DND-41 (cell line): Measurements from ENCODE around the gene DDX17.
A peak's percentile ranks its signal among the peaks of the same experiment; 100 is the strongest.
"Not testable (repeated sequence)": the region's sequence is repeated elsewhere in the genome, so short reads cannot be mapped to it uniquely, and the experiment has no call there.

ENCODE experiments used
- ATAC-seq: fragments of 200-7000 bp; cut with Tn5 transposase; 3 replicates; pipeline ENCODE4 v1.9.1; 2021; ENCODE audit warnings: low read depth; ENCODE audit not compliant: insufficient read depth
- DNase-seq: peaks from one replicate; pipeline ENCODE4 v3.0.0-alpha.2; 2020
- H2AFZ ChIP-seq: 2 replicates; pipeline ENCODE4 v1.6.0; 2012; ENCODE audit warnings: low read depth, low read length
- H3K27ac ChIP-seq: 2 replicates; pipeline ENCODE4 v1.5.1; 2012; ENCODE audit warnings: low read length, inconsistent platforms
- H3K27me3 ChIP-seq: fragments of 200-600 bp; sonication (generic); 2 replicates; pipeline ENCODE4 v1.6.0; 2012; ENCODE audit warnings: low read length, mild to moderate bottlenecking, inconsistent platforms; ENCODE audit not compliant: insufficient read depth, poor library complexity
- H3K36me3 ChIP-seq: 2 replicates; pipeline ENCODE4 v1.5.1; 2012; ENCODE audit warnings: low read length, inconsistent platforms; ENCODE audit not compliant: insufficient read depth
- H3K4me1 ChIP-seq: 2 replicates; pipeline ENCODE4 v1.5.1; 2012; ENCODE audit warnings: mild to moderate bottlenecking, low read length; ENCODE audit not compliant: insufficient read depth
- H3K4me2 ChIP-seq: 2 replicates; pipeline ENCODE4 v1.6.0; 2012; ENCODE audit warnings: mild to moderate bottlenecking, moderate library complexity, low read length, inconsistent platforms; ENCODE audit not compliant: insufficient read depth
- H3K4me3 ChIP-seq, 2 experiments: fragments of 200-600 bp in 1 of 2; shearing (Covaris generic) in 1 of 2; 2 replicates each; pipeline ENCODE4 v1.5.1; 2012 to 2016; ENCODE audit warnings: inconsistent platforms in 2 of 2, low read length in 2 of 2, mild to moderate bottlenecking in 2 of 2, low read depth in 1 of 2, moderate library complexity in 1 of 2
- H3K79me2 ChIP-seq: 2 replicates; pipeline ENCODE4 v1.6.0; 2012; ENCODE audit warnings: low read length, inconsistent platforms; ENCODE audit not compliant: insufficient read depth
- H3K9ac ChIP-seq: 2 replicates; pipeline ENCODE4 v1.6.0; 2012; ENCODE audit warnings: low read depth, mild to moderate bottlenecking, inconsistent platforms, low read length, moderate library complexity
- H3K9me3 ChIP-seq: 2 replicates; pipeline ENCODE4 v1.5.1; 2012; ENCODE audit warnings: low read length, moderate library complexity, mild to moderate bottlenecking, inconsistent platforms; ENCODE audit not compliant: insufficient read depth, severe bottlenecking
- H4K20me1 ChIP-seq: 2 replicates; pipeline ENCODE4 v1.6.0; 2012; ENCODE audit warnings: low read length; ENCODE audit not compliant: insufficient read depth
- EZH2 ChIP-seq: IDR thresholded peaks from 3 replicates; pipeline ENCODE4 v1.6.1; 2012; ENCODE audit warnings: borderline replicate concordance, low read depth, mild to moderate bottlenecking, moderate library complexity, low read length, inconsistent platforms; ENCODE audit not compliant: severe bottlenecking
- TF ChIP-seq, protein P1 (sequence below): IDR thresholded peaks from 2 replicates; pipeline ENCODE4 v1.5.1; 2012; ENCODE audit warnings: borderline replicate concordance, low read length, moderate library complexity, mild to moderate bottlenecking; ENCODE audit not compliant: poor library complexity, severe bottlenecking; ENCODE audit errors: extremely low read depth

The DDX17 gene

DNA sequence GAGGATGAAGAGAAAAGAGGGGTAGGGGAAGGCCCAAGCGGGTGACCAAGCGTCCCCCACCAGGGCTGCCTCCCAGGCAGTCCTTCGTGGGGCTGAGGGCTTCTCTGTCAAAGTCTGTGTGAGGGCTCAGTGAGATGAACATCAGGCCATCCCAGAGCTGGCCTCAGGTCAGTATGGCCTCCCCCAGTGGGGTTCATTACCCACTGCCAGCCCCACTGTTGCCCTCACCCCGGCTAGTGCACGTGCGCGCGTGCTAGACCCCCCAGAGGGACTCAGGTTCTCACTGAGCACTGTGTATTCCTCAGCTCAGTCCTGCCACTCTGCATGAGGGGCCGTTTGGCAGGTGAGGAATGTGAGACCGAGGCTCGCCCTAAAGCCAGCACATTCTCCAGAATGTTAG is 34.9 kb downstream of the DDX17 start:
- DNase-seq (no peak), ATAC-seq (no peak)
- Histone ChIP-seq H3K9me3 (no peaks in the 10 kb centered on the region), H3K4me3 (no peak overlapping the region), H3K79me2 (no peaks in the 10 kb centered on the region), H3K4me2 (no peak overlapping the region), H4K20me1 (no peaks in the 10 kb centered on the region), H3K4me1 (no peaks in the 10 kb centered on the region), H2AFZ (no peak overlapping the region), H3K36me3 (no peaks in the 10 kb centered on the region), H3K27me3 (peaks cover 14% of the 10 kb centered on the region), H3K27ac (no peak overlapping the region), H3K9ac (no peak overlapping the region)
- no peak for TF ChIP-seq EZH2
- TF ChIP-seq, protein P1, sequence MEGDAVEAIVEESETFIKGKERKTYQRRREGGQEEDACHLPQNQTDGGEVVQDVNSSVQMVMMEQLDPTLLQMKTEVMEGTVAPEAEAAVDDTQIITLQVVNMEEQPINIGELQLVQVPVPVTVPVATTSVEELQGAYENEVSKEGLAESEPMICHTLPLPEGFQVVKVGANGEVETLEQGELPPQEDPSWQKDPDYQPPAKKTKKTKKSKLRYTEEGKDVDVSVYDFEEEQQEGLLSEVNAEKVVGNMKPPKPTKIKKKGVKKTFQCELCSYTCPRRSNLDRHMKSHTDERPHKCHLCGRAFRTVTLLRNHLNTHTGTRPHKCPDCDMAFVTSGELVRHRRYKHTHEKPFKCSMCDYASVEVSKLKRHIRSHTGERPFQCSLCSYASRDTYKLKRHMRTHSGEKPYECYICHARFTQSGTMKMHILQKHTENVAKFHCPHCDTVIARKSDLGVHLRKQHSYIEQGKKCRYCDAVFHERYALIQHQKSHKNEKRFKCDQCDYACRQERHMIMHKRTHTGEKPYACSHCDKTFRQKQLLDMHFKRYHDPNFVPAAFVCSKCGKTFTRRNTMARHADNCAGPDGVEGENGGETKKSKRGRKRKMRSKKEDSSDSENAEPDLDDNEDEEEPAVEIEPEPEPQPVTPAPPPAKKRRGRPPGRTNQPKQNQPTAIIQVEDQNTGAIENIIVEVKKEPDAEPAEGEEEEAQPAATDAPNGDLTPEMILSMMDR, result no peak

DNA sequence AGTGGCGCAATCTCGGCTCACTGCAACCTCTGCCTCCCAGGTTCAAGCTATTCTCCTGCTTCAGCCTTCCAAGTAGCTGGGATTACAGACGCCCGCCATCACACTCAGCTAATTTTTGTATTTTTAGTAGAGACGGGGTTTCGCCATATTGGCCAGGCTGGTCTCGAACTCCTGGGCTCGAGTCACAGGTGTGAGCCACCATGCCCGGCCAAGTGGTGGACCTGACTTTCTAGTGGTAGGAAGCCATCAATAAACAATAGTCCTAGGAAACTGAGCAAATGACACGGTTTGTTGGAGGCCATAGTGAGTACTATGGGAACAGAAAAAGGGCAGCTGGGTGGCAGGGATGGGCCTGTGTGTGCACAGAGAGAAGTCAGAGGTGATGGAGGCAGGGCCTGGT is 35.9 kb downstream of the DDX17 start:
- not testable (repeated sequence) for H3K9ac ChIP-seq, H3K4me1 ChIP-seq, H3K4me3 ChIP-seq, ATAC-seq, H3K27ac ChIP-seq, DNase-seq, H3K36me3 ChIP-seq, H2AFZ ChIP-seq, H3K79me2 ChIP-seq, H4K20me1 ChIP-seq, H3K4me2 ChIP-seq, H3K9me3 ChIP-seq
- H3K27me3 ChIP-seq, result peaks cover 24% of the 10 kb centered on the region

DNA sequence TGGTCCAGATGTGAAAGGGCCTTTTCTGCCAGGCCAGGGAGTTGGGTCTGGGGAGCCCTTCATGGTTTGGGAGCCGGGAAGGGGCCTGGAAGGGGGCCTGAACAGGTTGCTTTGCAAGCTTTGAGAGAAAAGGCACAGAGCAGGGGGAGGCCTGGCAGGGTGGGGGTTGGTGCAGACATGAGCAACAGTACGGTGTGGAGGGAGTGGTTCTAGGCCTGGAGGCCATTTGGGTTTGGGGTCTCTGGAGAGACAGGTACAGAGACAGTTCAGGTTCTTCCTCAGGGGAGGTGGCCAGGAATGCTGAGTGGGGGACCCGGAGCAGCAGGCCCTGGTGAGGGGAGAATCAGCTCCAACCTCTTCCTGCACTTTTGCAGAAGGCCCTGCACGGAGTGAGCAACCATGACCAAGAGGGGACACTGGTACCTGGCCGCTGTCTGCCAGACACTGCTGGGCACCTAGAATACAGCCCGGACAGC is 36.8 kb downstream of the DDX17 start:
- no peaks in the 10 kb centered on the region for H3K9me3 ChIP-seq
- H3K27ac ChIP-seq, result no peak overlapping the region
- ATAC-seq (no peak), DNase-seq (no peak)
- no peak overlapping the region for H3K4me2 ChIP-seq
- no peak overlapping the region for H2AFZ ChIP-seq
- no peaks in the 10 kb centered on the region for H3K79me2 ChIP-seq
- no peaks in the 10 kb centered on the region for H3K36me3 ChIP-seq
- H3K27me3 ChIP-seq, result peaks cover 27% of the 10 kb centered on the region
- TF ChIP-seq, protein P1, result no peak
- TF ChIP-seq EZH2, result no peak
- peaks cover 7% of the 10 kb centered on the region; the same call in 1 of the 2 replicates for H4K20me1 ChIP-seq
- H3K4me1 ChIP-seq, result no peaks in the 10 kb centered on the region
- no peak overlapping the region for H3K9ac ChIP-seq
- no peak overlapping the region for H3K4me3 ChIP-seq

DNA sequence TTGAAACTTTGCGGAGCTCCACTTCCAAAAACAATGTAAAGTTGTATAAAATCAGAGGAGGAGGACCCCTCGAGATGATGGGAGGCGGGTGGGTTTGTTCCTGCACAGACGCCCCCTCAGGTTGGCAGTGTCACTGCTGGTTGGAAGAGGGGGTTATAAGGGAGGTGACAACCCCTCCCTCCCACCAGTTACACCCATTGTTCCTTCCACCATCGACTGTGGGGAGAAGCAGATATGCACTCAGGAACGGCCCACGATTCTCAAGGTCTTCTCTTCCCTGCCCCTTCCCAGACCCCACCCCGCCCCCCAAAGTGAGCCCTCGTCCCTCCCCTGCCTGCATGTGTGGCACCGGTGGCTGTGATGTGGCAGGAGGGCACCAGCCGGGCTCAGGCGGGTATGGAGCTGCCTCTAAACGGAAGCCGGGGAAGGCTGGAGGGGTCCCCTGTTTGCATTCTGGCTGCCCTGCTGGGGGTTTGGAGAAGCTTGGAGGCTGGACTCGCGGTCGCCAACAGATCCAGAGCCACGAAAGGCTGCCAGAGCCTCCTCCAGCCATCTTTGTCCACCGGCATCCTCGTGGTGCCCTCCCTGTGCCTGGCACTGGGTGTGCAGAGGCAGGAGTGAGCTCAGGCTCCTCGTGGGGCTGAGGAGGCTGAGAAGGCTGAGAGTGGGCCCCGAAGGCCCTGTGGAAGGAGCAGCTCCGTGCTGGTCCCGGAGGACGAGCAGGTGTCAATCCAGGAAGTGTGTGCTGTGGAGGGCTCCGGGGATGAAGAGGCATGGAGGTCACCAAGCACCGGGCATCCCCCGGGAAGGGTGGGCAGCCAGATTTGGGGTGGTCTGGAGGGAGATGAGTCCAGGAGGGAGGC is 37.4 kb downstream of the DDX17 start:
- no peak overlapping the region for H3K27ac ChIP-seq
- TF ChIP-seq, protein P1, result peak; percentile 21
- no peak for TF ChIP-seq EZH2
- H3K4me3 ChIP-seq, result no peak overlapping the region
- no peaks in the 10 kb centered on the region for H3K4me1 ChIP-seq
- H4K20me1 ChIP-seq, result peaks cover 7% of the 10 kb centered on the region; the same call in 1 of the 2 replicates
- peaks cover 31% of the 10 kb centered on the region for H3K27me3 ChIP-seq
- H3K9me3 ChIP-seq, result no peaks in the 10 kb centered on the region
- DNase-seq, result no peak
- no peaks in the 10 kb centered on the region for H3K79me2 ChIP-seq
- no peaks in the 10 kb centered on the region for H3K36me3 ChIP-seq
- H3K4me2 ChIP-seq, result no peak overlapping the region
- H3K9ac ChIP-seq, result no peak overlapping the region
- no peak overlapping the region for H2AFZ ChIP-seq
- ATAC-seq, result peak; percentile 39; the same call in 1 of the 3 replicates
